ENCODE results near the gene GRM4.

Gene GRM4

GRCh38 chr6:34062815-34063214, 83.1 kb downstream of the GRM4 start:
- DNase-seq (ENCODE audit: low read depth in 2 of 2) = no peak

- DNase-seq (ENCODE audit: low read depth in 2 of 2) = no peak
These were observed 83.7 kb downstream of the GRM4 start for GRCh38 chr6:34062156-34062555.

GRCh38 chr6:34061348-34061747, 84.5 kb downstream of the GRM4 start:
- DNase-seq (ENCODE audit: low read depth in 2 of 2) = no peak

- no peak for DNase-seq (ENCODE audit: low read depth in 2 of 2)
These were observed 86.0 kb downstream of the GRM4 start for GRCh38 chr6:34059914-34060313.

GRCh38 chr6:34059136-34059731, 86.7 kb downstream of the GRM4 start:
- no peak for DNase-seq (ENCODE audit: low read depth in 2 of 2)

- DNase-seq (ENCODE audit: low read depth in 2 of 2) = no peak
These were observed 88.1 kb downstream of the GRM4 start for GRCh38 chr6:34057790-34058189.

- DNase-seq (ENCODE audit: low read depth in 2 of 2) = no peak
These were observed 88.7 kb downstream of the GRM4 start for GRCh38 chr6:34057191-34057590.

- DNase-seq (ENCODE audit: low read depth in 2 of 2) = no peak
These were observed 89.4 kb downstream of the GRM4 start for GRCh38 chr6:34056305-34057108.

GRCh38 chr6:34055223-34055933, 90.5 kb downstream of the GRM4 start:
- peak; percentile 18 to 45 for DNase-seq (ENCODE audit: low read depth in 2 of 2)

GRCh38 chr6:34053721-34054120, 92.2 kb downstream of the GRM4 start:
- no peak for DNase-seq (ENCODE audit: low read depth in 2 of 2)

DNA sequence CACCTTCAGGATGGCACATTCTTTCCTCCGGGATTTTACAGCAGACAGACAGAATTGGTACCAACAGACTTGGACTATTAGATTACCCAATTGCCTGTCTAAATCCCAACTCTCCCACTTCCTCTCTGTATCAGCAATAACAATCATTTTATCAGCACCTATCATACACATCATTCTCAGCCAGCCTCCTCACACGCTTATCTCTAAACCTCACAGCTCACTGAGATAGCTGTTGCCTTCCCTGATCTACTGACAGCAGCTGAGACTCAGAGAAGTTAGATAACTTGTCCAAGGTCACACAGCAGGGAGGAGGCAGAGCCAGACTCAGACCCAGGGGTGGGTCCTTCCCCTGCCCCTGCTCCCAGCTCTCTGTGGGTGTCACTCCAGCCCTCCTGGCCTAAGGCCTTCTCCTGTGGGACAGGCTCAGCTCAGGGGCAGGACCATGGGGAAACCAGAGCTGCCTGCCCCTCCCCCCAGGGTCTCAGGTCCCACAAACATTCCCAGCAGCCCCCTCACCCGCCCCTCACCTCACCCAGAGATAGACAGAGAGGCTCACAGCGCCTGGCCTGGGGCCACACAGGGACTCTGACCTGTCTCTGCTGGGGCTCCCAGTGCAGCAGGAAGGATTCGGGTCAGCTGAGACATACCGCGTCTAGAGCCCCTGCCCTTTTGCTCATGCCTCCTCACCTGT, 92.8 kb downstream of the GRM4 start:
- DNase-seq (ENCODE audit: low read depth in 2 of 2) = no peak

GRCh38 chr6:34052071-34052825, 93.6 kb downstream of the GRM4 start:
- DNase-seq (ENCODE audit: low read depth in 2 of 2) = no peak

DNA sequence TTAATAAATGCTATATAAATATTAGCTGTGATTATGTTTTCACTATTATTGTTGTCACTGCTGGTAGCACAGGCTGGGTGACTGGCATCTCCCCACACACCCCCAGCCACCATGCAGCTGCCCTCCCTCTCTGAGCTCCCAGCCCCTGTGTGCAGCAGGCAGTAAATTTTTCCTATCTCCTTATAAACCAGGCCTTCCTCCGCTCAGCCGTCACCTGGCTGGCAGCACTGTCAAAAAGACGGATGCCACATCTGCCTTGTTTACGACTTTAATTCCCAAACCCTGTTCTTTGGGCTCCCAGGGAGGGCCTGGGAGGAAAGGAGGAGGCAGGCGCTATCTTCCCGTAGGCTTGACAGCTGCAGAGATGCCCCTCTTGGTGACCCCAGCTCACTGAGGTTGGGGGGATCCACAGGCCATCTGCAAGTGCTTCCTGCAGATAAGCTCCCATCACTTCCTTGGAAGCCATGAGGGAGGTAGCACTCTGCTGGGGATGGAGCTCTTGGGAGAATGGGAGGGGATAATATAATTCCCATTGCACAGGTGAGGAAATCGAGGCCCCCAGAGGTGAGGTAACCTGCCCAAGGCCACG, 94.5 kb downstream of the GRM4 start:
- no peak for DNase-seq (ENCODE audit: low read depth in 2 of 2)

DNA sequence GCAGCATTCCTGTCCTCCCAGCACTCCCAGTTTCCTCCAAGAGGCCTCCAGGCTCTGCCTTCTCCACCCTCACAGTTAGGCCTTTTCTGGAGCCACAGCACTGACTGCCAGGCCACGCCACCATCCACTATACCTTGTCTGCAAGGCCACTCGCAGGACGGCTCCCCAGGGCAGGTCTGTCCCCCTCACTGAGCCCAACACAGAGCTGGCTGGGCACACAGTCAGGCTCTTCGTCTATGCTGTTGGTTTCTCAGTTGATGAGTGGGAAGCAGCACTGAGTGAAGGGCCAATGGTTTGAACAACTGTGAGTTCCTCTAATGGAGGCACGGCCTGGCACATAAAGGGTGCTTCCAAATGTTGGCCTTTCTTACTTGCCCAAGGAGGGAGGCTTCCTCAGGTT, 95.2 kb downstream of the GRM4 start:
- no peak for DNase-seq (ENCODE audit: low read depth in 2 of 2)

- no peak for DNase-seq (ENCODE audit: low read depth in 2 of 2)
These were observed 96.2 kb downstream of the GRM4 start for GRCh38 chr6:34049395-34050342.

DNA sequence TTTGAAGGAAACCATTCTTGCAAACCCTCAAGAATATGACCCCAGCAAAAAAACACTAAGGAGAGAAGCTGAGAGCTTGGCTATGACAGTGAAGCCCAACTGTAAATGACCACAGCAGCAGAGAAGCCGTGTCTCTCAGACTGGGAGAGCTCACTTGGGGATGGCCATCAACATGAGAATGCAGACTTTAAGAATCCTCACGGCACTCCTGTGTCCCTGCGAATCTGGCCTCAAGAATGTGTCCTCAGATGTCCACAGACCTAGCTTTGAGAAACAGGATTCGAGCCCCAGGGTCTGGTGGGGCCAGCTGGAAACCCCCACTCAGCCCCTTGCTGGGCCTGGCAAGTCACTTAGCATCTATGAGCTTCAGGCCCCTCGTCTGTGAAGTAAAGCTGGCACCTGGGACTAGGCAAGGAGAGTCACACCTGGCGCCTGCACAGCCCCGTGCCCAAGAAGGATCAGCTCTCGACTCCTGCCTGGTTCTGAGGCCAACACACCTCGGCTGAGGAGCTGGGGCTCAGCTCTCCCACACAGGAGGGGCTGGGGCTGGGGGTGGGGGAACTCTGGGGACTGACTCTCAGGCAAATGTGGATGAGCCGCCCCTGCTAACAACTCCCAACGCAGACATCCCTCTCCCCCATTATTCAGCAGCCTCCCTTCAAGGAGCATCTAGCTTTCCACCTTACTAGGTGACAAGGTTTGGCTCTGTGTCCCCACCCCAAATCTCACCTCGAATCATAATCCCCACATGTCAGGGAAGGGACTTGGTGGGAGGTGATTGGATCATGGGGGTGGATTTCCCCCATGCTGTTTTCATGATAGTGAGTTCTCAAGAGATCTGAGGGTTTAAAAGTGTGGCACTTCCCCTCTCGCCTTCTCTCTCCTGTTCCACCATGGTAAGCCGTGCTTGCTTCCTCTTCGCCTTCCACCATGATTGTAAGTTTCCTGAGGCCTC, 97.7 kb downstream of the GRM4 start:
- DNase-seq (ENCODE audit: low read depth in 2 of 2) = no peak

- DNase-seq (ENCODE audit: low read depth in 2 of 2) = no peak
These were observed 99.3 kb downstream of the GRM4 start for GRCh38 chr6:34046617-34047016.

- no peak for DNase-seq (ENCODE audit: low read depth in 2 of 2)
These were observed 100.1 kb downstream of the GRM4 start for GRCh38 chr6:34045771-34046170.

Data from stimulated activated CD8-positive, alpha-beta memory T cell treated with anti-CD3 and anti-CD28 coated beads, Interleukin-7, amount 100 ng/mL, for 4 hours (primary cell).